ENCODE measurements around the gene GSTA5. TPM values are rescaled to one million over a fixed set of nuclear protein-coding genes. Genes with fewer than 3 reads are reported as not detected.
"Not testable (repeated sequence)": the region's sequence is repeated elsewhere in the genome, so short reads cannot be mapped to it uniquely, and the experiment has no call there.

Gene GSTA5
- total and polyA plus RNA-seq, 9 donors = not detected

GRCh38 chr6:52794366-52794765 lies 46.2 kb downstream of the GSTA5 start:
- not testable (repeated sequence) for H3K4me1 ChIP-seq (ENCODE audit: control insufficient read depth, insufficient read depth, low read length); H3K27ac ChIP-seq (ENCODE audit: low read length)

GRCh38 chr6:52790861-52791260 lies 49.8 kb downstream of the GSTA5 start:
- H3K9me3 ChIP-seq (replicated peaks; ENCODE audit: control insufficient read depth, low read depth, low read length) = no peaks in the 10 kb centered on the region
- no peaks in the 10 kb centered on the region for H3K27me3 ChIP-seq (ENCODE audit: control insufficient read depth, insufficient read depth, low read length)
- H3K4me3 ChIP-seq (ENCODE audit: low read length) = no peak overlapping the region
- 0% methylated on average over 1 of the region's 1 CpG for WGBS (ENCODE audit: insufficient coverage)
- H3K36me3 ChIP-seq (ENCODE audit: control insufficient read depth, insufficient read depth, low read length) = no peaks in the 10 kb centered on the region
- no peak overlapping the region for H3K27ac ChIP-seq (ENCODE audit: low read length)
- no peaks in the 10 kb centered on the region for H3K4me1 ChIP-seq (ENCODE audit: control insufficient read depth, insufficient read depth, low read length)
- DNase-seq = no peak

More at GRCh38 chr6:52794366-52794765, 46.2 kb downstream of the GSTA5 start:
- not testable (repeated sequence) for H3K9me3 ChIP-seq (replicated peaks; ENCODE audit: control insufficient read depth, low read depth, low read length); DNase-seq; H3K36me3 ChIP-seq (ENCODE audit: control insufficient read depth, insufficient read depth, low read length); H3K4me3 ChIP-seq (ENCODE audit: low read length); H3K27me3 ChIP-seq (ENCODE audit: control insufficient read depth, insufficient read depth, low read length)
- whole genome bisulfite sequencing (ENCODE audit: insufficient coverage) = no CpG with 5 or more reads among the region's 2 CpGs

GRCh38 chr6:52789658-52790057 lies 51.0 kb downstream of the GSTA5 start:
- no CpG with 5 or more reads among the region's 1 CpG for WGBS (ENCODE audit: insufficient coverage)
- H3K36me3 ChIP-seq (ENCODE audit: control insufficient read depth, insufficient read depth, low read length); H3K9me3 ChIP-seq (replicated peaks; ENCODE audit: control insufficient read depth, low read depth, low read length); H3K27ac ChIP-seq (ENCODE audit: low read length); H3K4me1 ChIP-seq (ENCODE audit: control insufficient read depth, insufficient read depth, low read length); H3K4me3 ChIP-seq (ENCODE audit: low read length); DNase-seq; H3K27me3 ChIP-seq (ENCODE audit: control insufficient read depth, insufficient read depth, low read length): not testable (repeated sequence)

GRCh38 chr6:52788478-52788877 lies 52.1 kb downstream of the GSTA5 start:
- DNase-seq = no peak
- no peaks in the 10 kb centered on the region for H3K27me3 ChIP-seq (ENCODE audit: control insufficient read depth, insufficient read depth, low read length)
- no peaks in the 10 kb centered on the region for H3K36me3 ChIP-seq (ENCODE audit: control insufficient read depth, insufficient read depth, low read length)
- no peak overlapping the region for H3K4me3 ChIP-seq (ENCODE audit: low read length)
- H3K27ac ChIP-seq (ENCODE audit: low read length) = no peak overlapping the region
- H3K4me1 ChIP-seq (ENCODE audit: control insufficient read depth, insufficient read depth, low read length) = no peaks in the 10 kb centered on the region
- WGBS (ENCODE audit: insufficient coverage) = no CpG with 5 or more reads among the region's 3 CpGs
- no peaks in the 10 kb centered on the region for H3K9me3 ChIP-seq (replicated peaks; ENCODE audit: control insufficient read depth, low read depth, low read length)

- no peaks in the 10 kb centered on the region for H3K4me1 ChIP-seq (ENCODE audit: control insufficient read depth, insufficient read depth, low read length)
- H3K9me3 ChIP-seq (replicated peaks; ENCODE audit: control insufficient read depth, low read depth, low read length) = no peaks in the 10 kb centered on the region
- WGBS (ENCODE audit: insufficient coverage) = no CpG with 5 or more reads among the region's 3 CpGs
- no peak for DNase-seq
- H3K36me3 ChIP-seq (ENCODE audit: control insufficient read depth, insufficient read depth, low read length) = no peaks in the 10 kb centered on the region
- H3K27ac ChIP-seq (ENCODE audit: low read length) = no peak overlapping the region
- no peak overlapping the region for H3K4me3 ChIP-seq (ENCODE audit: low read length)
- no peaks in the 10 kb centered on the region for H3K27me3 ChIP-seq (ENCODE audit: control insufficient read depth, insufficient read depth, low read length)
Observed at GRCh38 chr6:52787917-52788316, 52.7 kb downstream of the GSTA5 start.

- Histone ChIP-seq H3K27ac (ENCODE audit: low read length) (no peak overlapping the region), H3K4me1 (ENCODE audit: control insufficient read depth, insufficient read depth, low read length) (no peaks in the 10 kb centered on the region), H3K9me3 (replicated peaks; ENCODE audit: control insufficient read depth, low read depth, low read length) (no peaks in the 10 kb centered on the region), H3K27me3 (ENCODE audit: control insufficient read depth, insufficient read depth, low read length) (no peaks in the 10 kb centered on the region), H3K36me3 (ENCODE audit: control insufficient read depth, insufficient read depth, low read length) (no peaks in the 10 kb centered on the region), H3K4me3 (ENCODE audit: low read length) (no peak overlapping the region)
- 88% methylated on average over 23 of the region's 24 CpGs for WGBS (ENCODE audit: insufficient coverage)
- no peak for DNase-seq
Observed at GRCh38 chr6:52786249-52786956, 54.2 kb downstream of the GSTA5 start.

- WGBS (ENCODE audit: insufficient coverage) = no CpG with 5 or more reads among the region's 3 CpGs
- not testable (repeated sequence) for H3K36me3 ChIP-seq (ENCODE audit: control insufficient read depth, insufficient read depth, low read length); H3K27me3 ChIP-seq (ENCODE audit: control insufficient read depth, insufficient read depth, low read length); H3K9me3 ChIP-seq (replicated peaks; ENCODE audit: control insufficient read depth, low read depth, low read length); H3K4me1 ChIP-seq (ENCODE audit: control insufficient read depth, insufficient read depth, low read length); H3K27ac ChIP-seq (ENCODE audit: low read length); DNase-seq; H3K4me3 ChIP-seq (ENCODE audit: low read length)
Observed at GRCh38 chr6:52782696-52783274, 57.8 kb downstream of the GSTA5 start.

- H3K27ac ChIP-seq (ENCODE audit: low read length); DNase-seq; H3K4me1 ChIP-seq (ENCODE audit: control insufficient read depth, insufficient read depth, low read length); H3K9me3 ChIP-seq (replicated peaks; ENCODE audit: control insufficient read depth, low read depth, low read length); H3K27me3 ChIP-seq (ENCODE audit: control insufficient read depth, insufficient read depth, low read length); H3K36me3 ChIP-seq (ENCODE audit: control insufficient read depth, insufficient read depth, low read length); H3K4me3 ChIP-seq (ENCODE audit: low read length): not testable (repeated sequence)
Observed at GRCh38 chr6:52782209-52782608, 58.4 kb downstream of the GSTA5 start.

Other genes with a start within 250 kb of the GSTA5 start
- gene TMEM14A, start 169.7 kb downstream of the GSTA5 start, total RNA-seq = 14.6 TPM
- gene TMEM14A, start 169.7 kb downstream of the GSTA5 start, polyA plus RNA-seq (ENCODE audit: insufficient read depth in 1 of 8, insufficient read length in 8 of 8, low replicate concordance in 1 of 8) = 10 to 100 TPM; 14.0 to 23.8 (median 18.9) TPM
- gene GSTA2, start 77.3 kb downstream of the GSTA5 start, total RNA-seq = not detected
- 1 to 10 TPM in 1 of 8 donors, under 1 TPM in 2, not detected in 5; 0.15 to 1.3 (median 0.20) TPM for gene GSTA2, start 77.3 kb downstream of the GSTA5 start, polyA plus RNA-seq (ENCODE audit: insufficient read depth in 1 of 8, insufficient read length in 8 of 8, low replicate concordance in 1 of 8)
- gene GSTA1, start 37.0 kb downstream of the GSTA5 start, total RNA-seq = not detected
- 10 to 100 TPM in 1 of 8 donors, 1 to 10 TPM in 2, under 1 TPM in 4, not detected in 1; 0.15 to 25.5 (median 0.60) TPM for gene GSTA1, start 37.0 kb downstream of the GSTA5 start, polyA plus RNA-seq (ENCODE audit: insufficient read depth in 1 of 8, insufficient read length in 8 of 8, low replicate concordance in 1 of 8)
- not detected for gene GSTA3, start 68.9 kb upstream of the GSTA5 start, total RNA-seq
- not detected for gene GSTA3, start 68.9 kb upstream of the GSTA5 start, polyA plus RNA-seq (ENCODE audit: insufficient read depth in 1 of 8, insufficient read length in 8 of 8, low replicate concordance in 1 of 8)
- gene GSTA4, start 154.5 kb upstream of the GSTA5 start, total RNA-seq = 50.9 TPM
- gene GSTA4, start 154.5 kb upstream of the GSTA5 start, polyA plus RNA-seq (ENCODE audit: insufficient read depth in 1 of 8, insufficient read length in 8 of 8, low replicate concordance in 1 of 8) = 10 to 100 TPM; 46.7 to 61.4 (median 55.3) TPM
- 9.8 TPM for gene CILK1, start 221.0 kb upstream of the GSTA5 start, total RNA-seq
- 10 to 100 TPM in 7 of 8 donors, 1 to 10 TPM in 1; 9.2 to 15.0 (median 11.8) TPM for gene CILK1, start 221.0 kb upstream of the GSTA5 start, polyA plus RNA-seq (ENCODE audit: insufficient read depth in 1 of 8, insufficient read length in 8 of 8, low replicate concordance in 1 of 8)
- 47.2 TPM for gene FBXO9, start 224.6 kb upstream of the GSTA5 start, total RNA-seq
- 10 to 100 TPM; 64.4 to 77.1 (median 71.1) TPM for gene FBXO9, start 224.6 kb upstream of the GSTA5 start, polyA plus RNA-seq (ENCODE audit: insufficient read depth in 1 of 8, insufficient read length in 8 of 8, low replicate concordance in 1 of 8)

Measured in muscle of leg (tissue), 11 donors.